SK-N-MC (cell line): ENCODE results near the gene CDH4.

Source experiments
- DNase-seq: peaks from one replicate; pipeline ENCODE4 v3.0.0-alpha.2; 2011; ENCODE audit warnings: low read depth, low spot score
- H3K27ac ChIP-seq: fragments of 200-600 bp; sonication (generic); 2 replicates; pipeline ENCODE4 v1.5.1; 2016; ENCODE audit warnings: mixed run types
- H3K36me3 ChIP-seq: fragments of 200-600 bp; sonication (generic); 2 replicates; pipeline ENCODE4 v1.6.1; 2017; ENCODE audit warnings: antibody characterized with exemption, low read length, mixed read lengths; ENCODE audit not compliant: insufficient read depth
- H3K4me3 ChIP-seq: fragments of 200-600 bp; sonication (generic); 2 replicates; pipeline ENCODE4 v1.5.1; 2016
- H3K9ac ChIP-seq: fragments of 200-600 bp; sonication (generic); 2 replicates; pipeline ENCODE4 v1.8.0; 2017; ENCODE audit warnings: mixed run types, mixed read lengths; ENCODE audit not compliant: insufficient read length
- H3K9me3 ChIP-seq: fragments of 200-600 bp; sonication (generic); 2 replicates; pipeline ENCODE4 v1.6.1; 2017; ENCODE audit warnings: low read depth, mild to moderate bottlenecking, antibody characterized with exemption, low read length, moderate library complexity, mixed read lengths
- EZH2 ChIP-seq: fragments of 200-600 bp; sonication (generic); IDR thresholded peaks from one replicate; pipeline ENCODE4 v1.6.1; 2017; ENCODE audit warnings: antibody characterized with exemption
- FOXP2 ChIP-seq: optimal IDR thresholded peaks from 2 replicates; pipeline ENCODE3; 2011; ENCODE audit warnings: mild to moderate bottlenecking, moderate library complexity; ENCODE audit not compliant: insufficient read depth; ENCODE audit errors: extremely low read length, control extremely low read depth
- POLR2AphosphoS5 ChIP-seq: IDR thresholded peaks from 2 replicates; pipeline ENCODE4 v1.6.1; 2012; ENCODE audit warnings: mild to moderate bottlenecking, low read depth, low read length, borderline replicate concordance

The CDH4 gene

GRCh38 chr20:61739832-61740118, 487.7 kb downstream of the CDH4 start:
- no peak overlapping the region for H3K9ac ChIP-seq
- no peaks in the 10 kb centered on the region for H3K9me3 ChIP-seq
- no peaks in the 10 kb centered on the region for H3K36me3 ChIP-seq
- H3K4me3 ChIP-seq = no peak overlapping the region
- no peak overlapping the region for H3K27ac ChIP-seq
- no peak for TF ChIP-seq FOXP2
- TF ChIP-seq POLR2AphosphoS5 = no peak
- TF ChIP-seq EZH2 = no peak
- DNase-seq = no peak

- Histone ChIP-seq H3K4me3 (no peak overlapping the region), H3K27ac (no peak overlapping the region), H3K9me3 (no peaks in the 10 kb centered on the region), H3K9ac (no peak overlapping the region), H3K36me3 (no peaks in the 10 kb centered on the region)
- DNase-seq = no peak
- TF ChIP-seq FOXP2 = no peak
- no peak for TF ChIP-seq EZH2
- no peak for TF ChIP-seq POLR2AphosphoS5
Measured at GRCh38 chr20:61742097-61742825, 490.2 kb downstream of the CDH4 start.

- TF ChIP-seq POLR2AphosphoS5 = no peak
- TF ChIP-seq FOXP2 = no peak
- no peak for TF ChIP-seq EZH2
- no peaks in the 10 kb centered on the region for H3K9me3 ChIP-seq
- H3K36me3 ChIP-seq = no peaks in the 10 kb centered on the region
- no peak overlapping the region for H3K4me3 ChIP-seq
- H3K9ac ChIP-seq = no peak overlapping the region
- no peak overlapping the region for H3K27ac ChIP-seq
- DNase-seq = no peak
Measured at GRCh38 chr20:61743606-61744005, 491.5 kb downstream of the CDH4 start.

- Histone ChIP-seq H3K9ac (no peak overlapping the region), H3K27ac (no peak overlapping the region), H3K36me3 (no peaks in the 10 kb centered on the region), H3K4me3 (no peak overlapping the region), H3K9me3 (no peaks in the 10 kb centered on the region)
- TF ChIP-seq FOXP2 = no peak
- no peak for TF ChIP-seq EZH2
- no peak for TF ChIP-seq POLR2AphosphoS5
- DNase-seq = no peak
Measured at GRCh38 chr20:61744691-61745396, 492.8 kb downstream of the CDH4 start.

- DNase-seq = no peak
- no peak for TF ChIP-seq FOXP2
- no peak for TF ChIP-seq POLR2AphosphoS5
- no peak for TF ChIP-seq EZH2
- Histone ChIP-seq H3K36me3 (no peaks in the 10 kb centered on the region), H3K4me3 (no peak overlapping the region), H3K27ac (no peak overlapping the region), H3K9me3 (no peaks in the 10 kb centered on the region), H3K9ac (no peak overlapping the region)
Measured at GRCh38 chr20:61745397-61746146, 493.5 kb downstream of the CDH4 start.

- no peak overlapping the region for H3K9ac ChIP-seq
- no peak for DNase-seq
- no peaks in the 10 kb centered on the region for H3K36me3 ChIP-seq
- no peak for TF ChIP-seq POLR2AphosphoS5
- TF ChIP-seq FOXP2 = no peak
- TF ChIP-seq EZH2 = no peak
- H3K27ac ChIP-seq = no peak overlapping the region
- no peak overlapping the region for H3K4me3 ChIP-seq
- H3K9me3 ChIP-seq = no peaks in the 10 kb centered on the region
Measured at GRCh38 chr20:61746147-61746646, 494.1 kb downstream of the CDH4 start.

- no peaks in the 10 kb centered on the region for H3K36me3 ChIP-seq
- no peak overlapping the region for H3K27ac ChIP-seq
- H3K9me3 ChIP-seq = no peaks in the 10 kb centered on the region
- no peak for DNase-seq
- no peak overlapping the region for H3K4me3 ChIP-seq
- H3K9ac ChIP-seq = no peak overlapping the region
- TF ChIP-seq EZH2 (no peak), POLR2AphosphoS5 (no peak), FOXP2 (no peak)
Measured at GRCh38 chr20:61746781-61747180, 494.7 kb downstream of the CDH4 start.

- H3K9ac ChIP-seq = no peak overlapping the region
- TF ChIP-seq FOXP2 (no peak), EZH2 (no peak), POLR2AphosphoS5 (no peak)
- DNase-seq = no peak
Measured at GRCh38 chr20:61748376-61748775, 496.3 kb downstream of the CDH4 start.

More at GRCh38 chr20:61748376-61748775, 496.3 kb downstream of the CDH4 start:
- H3K36me3 ChIP-seq = no peaks in the 10 kb centered on the region
- no peak overlapping the region for H3K27ac ChIP-seq
- no peak overlapping the region for H3K4me3 ChIP-seq
- no peaks in the 10 kb centered on the region for H3K9me3 ChIP-seq
